Measurements from ENCODE around the gene SYNM.

SYNM gene

GRCh38 chr15:99158626-99159412 is 53.9 kb downstream of the SYNM start:
- H3K9me3 Mint-ChIP-seq = no peaks in the 10 kb centered on the region
- no peak for DNase-seq
- no peaks in the 10 kb centered on the region for H3K36me3 Mint-ChIP-seq
- CTCF ChIA-PET = no interaction called here
- no peak overlapping the region for H3K4me3 Mint-ChIP-seq
- H3K27me3 Mint-ChIP-seq = no peaks in the 10 kb centered on the region
- no peak overlapping the region for H3K27ac Mint-ChIP-seq
- no peaks in the 10 kb centered on the region for H3K4me1 Mint-ChIP-seq

- CTCF ChIA-PET = interaction anchor here (0.5 kb wide), 1 partner anchor 361 kb away, joined by 3 read pairs; no protein-coding TSS in a partner anchor
- no peak for DNase-seq
- H3K4me3 Mint-ChIP-seq = no peak overlapping the region
Measured at GRCh38 chr15:99163271-99164062, 58.6 kb downstream of the SYNM start.

GRCh38 chr15:99164119-99164518 is 59.2 kb downstream of the SYNM start:
- Mint-ChIP-seq H3K4me3 (no peak overlapping the region), H3K4me1 (no peaks in the 10 kb centered on the region), H3K9me3 (no peaks in the 10 kb centered on the region), H3K36me3 (no peaks in the 10 kb centered on the region), H3K27ac (no peak overlapping the region), H3K27me3 (no peaks in the 10 kb centered on the region)
- no peak for DNase-seq
- CTCF ChIA-PET = no interaction called here

More at GRCh38 chr15:99163271-99164062, 58.6 kb downstream of the SYNM start:
- no peaks in the 10 kb centered on the region for H3K9me3 Mint-ChIP-seq
- no peak overlapping the region for H3K27ac Mint-ChIP-seq
- no peaks in the 10 kb centered on the region for H3K36me3 Mint-ChIP-seq
- no peaks in the 10 kb centered on the region for H3K27me3 Mint-ChIP-seq
- no peaks in the 10 kb centered on the region for H3K4me1 Mint-ChIP-seq

- H3K27ac Mint-ChIP-seq = no peak overlapping the region
- no peaks in the 10 kb centered on the region for H3K4me1 Mint-ChIP-seq
- H3K9me3 Mint-ChIP-seq = no peaks in the 10 kb centered on the region
Measured at GRCh38 chr15:99165020-99165790, 60.3 kb downstream of the SYNM start.

GRCh38 chr15:99165956-99166689 is 61.2 kb downstream of the SYNM start:
- Mint-ChIP-seq H3K27ac (no peak overlapping the region), H3K36me3 (no peaks in the 10 kb centered on the region), H3K4me3 (no peak overlapping the region), H3K4me1 (no peaks in the 10 kb centered on the region), H3K27me3 (no peaks in the 10 kb centered on the region), H3K9me3 (no peaks in the 10 kb centered on the region)
- no peak for DNase-seq
- CTCF ChIA-PET = no interaction called here

More at GRCh38 chr15:99165020-99165790, 60.3 kb downstream of the SYNM start:
- Mint-ChIP-seq H3K4me3 (no peak overlapping the region), H3K36me3 (no peaks in the 10 kb centered on the region), H3K27me3 (no peaks in the 10 kb centered on the region)
- CTCF ChIA-PET = no interaction called here
- DNase-seq = no peak

- CTCF ChIA-PET = no interaction called here
- no peaks in the 10 kb centered on the region for H3K27me3 Mint-ChIP-seq
- H3K9me3 Mint-ChIP-seq = no peaks in the 10 kb centered on the region
- H3K36me3 Mint-ChIP-seq = no peaks in the 10 kb centered on the region
- no peak overlapping the region for H3K27ac Mint-ChIP-seq
- DNase-seq = no peak
- no peaks in the 10 kb centered on the region for H3K4me1 Mint-ChIP-seq
- H3K4me3 Mint-ChIP-seq = no peak overlapping the region
Measured at GRCh38 chr15:99167201-99167600, 62.3 kb downstream of the SYNM start.

GRCh38 chr15:99167640-99168039 is 62.8 kb downstream of the SYNM start:
- no peak for DNase-seq
- Mint-ChIP-seq H3K27ac (no peak overlapping the region), H3K4me1 (no peaks in the 10 kb centered on the region), H3K4me3 (no peak overlapping the region), H3K9me3 (no peaks in the 10 kb centered on the region), H3K27me3 (no peaks in the 10 kb centered on the region), H3K36me3 (no peaks in the 10 kb centered on the region)
- CTCF ChIA-PET = no interaction called here

GRCh38 chr15:99168601-99169580 is 64.0 kb downstream of the SYNM start:
- no peaks in the 10 kb centered on the region for H3K4me1 Mint-ChIP-seq
- H3K36me3 Mint-ChIP-seq = no peaks in the 10 kb centered on the region
- H3K9me3 Mint-ChIP-seq = no peaks in the 10 kb centered on the region
- CTCF ChIA-PET = no interaction called here
- no peaks in the 10 kb centered on the region for H3K27me3 Mint-ChIP-seq
- DNase-seq = no peak
- H3K27ac Mint-ChIP-seq = no peak overlapping the region
- H3K4me3 Mint-ChIP-seq = no peak overlapping the region

GRCh38 chr15:99169769-99170311 is 65.0 kb downstream of the SYNM start:
- Mint-ChIP-seq H3K4me3 (no peak overlapping the region), H3K36me3 (no peaks in the 10 kb centered on the region)

GRCh38 chr15:99170476-99171065 is 65.7 kb downstream of the SYNM start:
- no peak for DNase-seq
- Mint-ChIP-seq H3K27me3 (no peaks in the 10 kb centered on the region), H3K36me3 (no peaks in the 10 kb centered on the region), H3K4me3 (no peak overlapping the region), H3K4me1 (no peaks in the 10 kb centered on the region), H3K27ac (no peak overlapping the region), H3K9me3 (no peaks in the 10 kb centered on the region)
- CTCF ChIA-PET = no interaction called here

More at GRCh38 chr15:99169769-99170311, 65.0 kb downstream of the SYNM start:
- DNase-seq = no peak
- H3K27ac Mint-ChIP-seq = no peak overlapping the region
- CTCF ChIA-PET = no interaction called here
- no peaks in the 10 kb centered on the region for H3K27me3 Mint-ChIP-seq
- no peaks in the 10 kb centered on the region for H3K9me3 Mint-ChIP-seq
- H3K4me1 Mint-ChIP-seq = no peaks in the 10 kb centered on the region

- Mint-ChIP-seq H3K4me1 (no peaks in the 10 kb centered on the region), H3K4me3 (no peak overlapping the region), H3K36me3 (no peaks in the 10 kb centered on the region), H3K27ac (no peak overlapping the region), H3K27me3 (no peaks in the 10 kb centered on the region), H3K9me3 (no peaks in the 10 kb centered on the region)
- CTCF ChIA-PET = interaction anchor here (1.0 kb wide), 1 partner anchor 72 kb away, joined by 3 read pairs; no protein-coding TSS in a partner anchor
- no peak for DNase-seq
Measured at GRCh38 chr15:99172171-99172570, 67.3 kb downstream of the SYNM start.

GRCh38 chr15:99172989-99173388 is 68.1 kb downstream of the SYNM start:
- DNase-seq = no peak
- no peaks in the 10 kb centered on the region for H3K36me3 Mint-ChIP-seq
- no peaks in the 10 kb centered on the region for H3K9me3 Mint-ChIP-seq
- no peaks in the 10 kb centered on the region for H3K27me3 Mint-ChIP-seq
- CTCF ChIA-PET = interaction anchor here (1.0 kb wide), 1 partner anchor 73 kb away, joined by 3 read pairs; no protein-coding TSS in a partner anchor
- H3K4me1 Mint-ChIP-seq = no peaks in the 10 kb centered on the region
- H3K27ac Mint-ChIP-seq = no peak overlapping the region
- H3K4me3 Mint-ChIP-seq = no peak overlapping the region
